Tibial artery (tissue), 4 donors: Measurements from ENCODE around the gene RNASE12.
A peak's percentile ranks its signal among the peaks of the same experiment; 100 is the strongest.

Experiments used
- DNase-seq, 2 donors: peaks; one replicate each; pipeline ENCODE4 v3.0.0-alpha.2; 2019
- H3K27ac ChIP-seq, 2 donors: fragments of 200-600 bp; sonication (generic) in 1 of 2; 1 replicate in 1 of 2; 2 replicates in 1 of 2; pipeline ENCODE4 v1.5.1; 2018 to 2019; ENCODE audit warnings: mild to moderate bottlenecking in 1 of 2
- H3K27me3 ChIP-seq, 2 donors: fragments of 200-600 bp; sonication (generic) in 1 of 2; one replicate each; pipeline versions ENCODE4 v1.5.1 to v1.6.0; 2016 to 2019
- H3K36me3 ChIP-seq, 3 donors: fragments of 200-600 bp; sonication (generic) in 2 of 3; one replicate each; pipeline ENCODE4 v1.5.1; 2016 to 2019; ENCODE audit warnings: mild to moderate bottlenecking in 2 of 3
- H3K4me1 ChIP-seq, 4 donors: fragments of 200-600 bp; sonication (generic) in 2 of 4; 1 replicate in 3 of 4; 2 replicates in 1 of 4; pipeline ENCODE4 v1.5.1; 2016 to 2019
- H3K4me3 ChIP-seq, 2 donors: fragments of 200-600 bp; sonication (generic) in 1 of 2; 1 replicate in 1 of 2; 2 replicates in 1 of 2; pipeline ENCODE4 v1.5.1; 2018 to 2019; ENCODE audit warnings: mild to moderate bottlenecking in 2 of 2
- H3K9me3 ChIP-seq, 3 donors: fragments of 200-600 bp; sonication (generic) in 1 of 3; one replicate each; pipeline ENCODE4 v1.5.1; 2016 to 2019
- intact Hi-C: fragments of 100-400 bp; cut with DNase I; formaldehyde crosslinking; loops from one replicate; pipeline ENCODE4 v1.15.0; 2023; ENCODE audit warnings: low total_unique reads
- TF ChIP-seq, protein P1 (sequence below), 2 experiments: fragments of 200-600 bp in 1 of 2; fragments of 450-650 bp in 1 of 2; IDR thresholded peaks; one replicate each; pipeline ENCODE4 v1.5.1; 2017 to 2019; ENCODE audit warnings: antibody characterized with exemption in 2 of 2, mild to moderate bottlenecking in 1 of 2, moderate library complexity in 1 of 2

RNASE12 gene

DNA sequence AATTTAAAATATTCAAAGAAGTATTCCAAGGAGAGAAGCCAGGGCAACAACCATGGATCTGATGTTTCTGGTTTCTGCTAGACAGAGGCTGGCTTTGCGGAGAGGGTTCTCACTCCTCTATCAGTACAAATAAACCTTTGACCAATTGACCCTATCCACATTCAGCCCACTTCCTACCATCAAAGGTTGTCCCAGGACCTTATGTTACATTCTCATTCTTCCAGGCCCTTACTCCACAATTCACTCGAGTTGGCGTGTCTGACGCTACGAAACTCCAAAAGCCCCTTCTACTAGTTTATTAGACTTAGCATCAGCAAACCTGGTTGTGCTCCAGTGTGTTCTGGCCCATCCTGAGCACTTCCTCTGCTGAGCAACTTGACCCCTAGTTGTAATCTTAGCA lies 24.8 kb upstream of the RNASE12 start:
- Histone ChIP-seq H3K4me3 (no peak overlapping the region), H3K27me3 (no peaks in the 10 kb centered on the region), H3K27ac (no peak overlapping the region), H3K9me3 (no peaks in the 10 kb centered on the region), H3K4me1 (peaks cover 0 to 12% (median 4%) of the 10 kb centered on the region in 4 donors), H3K36me3 (no peaks in the 10 kb centered on the region)
- DNase-seq, result no peak
- TF ChIP-seq, protein P1, sequence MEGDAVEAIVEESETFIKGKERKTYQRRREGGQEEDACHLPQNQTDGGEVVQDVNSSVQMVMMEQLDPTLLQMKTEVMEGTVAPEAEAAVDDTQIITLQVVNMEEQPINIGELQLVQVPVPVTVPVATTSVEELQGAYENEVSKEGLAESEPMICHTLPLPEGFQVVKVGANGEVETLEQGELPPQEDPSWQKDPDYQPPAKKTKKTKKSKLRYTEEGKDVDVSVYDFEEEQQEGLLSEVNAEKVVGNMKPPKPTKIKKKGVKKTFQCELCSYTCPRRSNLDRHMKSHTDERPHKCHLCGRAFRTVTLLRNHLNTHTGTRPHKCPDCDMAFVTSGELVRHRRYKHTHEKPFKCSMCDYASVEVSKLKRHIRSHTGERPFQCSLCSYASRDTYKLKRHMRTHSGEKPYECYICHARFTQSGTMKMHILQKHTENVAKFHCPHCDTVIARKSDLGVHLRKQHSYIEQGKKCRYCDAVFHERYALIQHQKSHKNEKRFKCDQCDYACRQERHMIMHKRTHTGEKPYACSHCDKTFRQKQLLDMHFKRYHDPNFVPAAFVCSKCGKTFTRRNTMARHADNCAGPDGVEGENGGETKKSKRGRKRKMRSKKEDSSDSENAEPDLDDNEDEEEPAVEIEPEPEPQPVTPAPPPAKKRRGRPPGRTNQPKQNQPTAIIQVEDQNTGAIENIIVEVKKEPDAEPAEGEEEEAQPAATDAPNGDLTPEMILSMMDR (IDR thresholded peaks at IDR 0.05), result no peak
- intact Hi-C loops, result no loop called here

- intact Hi-C loops, result loop anchor here (5.0 kb wide), 2 partner anchors 152 to 272 kb away; partner anchors contain the start of genes PARP2 and PIP4P1
- H3K9me3 ChIP-seq, result no peaks in the 10 kb centered on the region
- peaks cover 0 to 22% (median 12%) of the 10 kb centered on the region in 4 donors for H3K4me1 ChIP-seq
- H3K36me3 ChIP-seq, result no peaks in the 10 kb centered on the region
- H3K4me3 ChIP-seq, result peak overlapping the region; percentile 55 to 59
- TF ChIP-seq, protein P1 (IDR thresholded peaks at IDR 0.05), result no peak
- DNase-seq, result no peak
- H3K27me3 ChIP-seq, result no peaks in the 10 kb centered on the region
- peak overlapping the region; percentile 70 to 75 for H3K27ac ChIP-seq
Observed at GRCh38 chr14:20614038-20614840, 23.1 kb upstream of the RNASE12 start.

GRCh38 chr14:20613094-20614037 lies 22.2 kb upstream of the RNASE12 start:
- intact Hi-C loops, result loop anchor here (1.0 to 5.0 kb wide), 4 partner anchors 71 to 271 kb away; partner anchors contain the start of genes PARP2, PIP4P1, RNASE4 and TEP1
- peak; percentile 82 to 88 for DNase-seq
- Histone ChIP-seq H3K9me3 (no peaks in the 10 kb centered on the region), H3K36me3 (no peaks in the 10 kb centered on the region), H3K27ac (peak overlapping the region; percentile 70 to 75), H3K4me3 (peak overlapping the region; percentile 55 to 59), H3K27me3 (no peaks in the 10 kb centered on the region), H3K4me1 (peaks cover 0 to 22% (median 12%) of the 10 kb centered on the region in 4 donors)
- TF ChIP-seq, protein P1 (IDR thresholded peaks at IDR 0.05), result peak; percentile 79 to 99

DNA sequence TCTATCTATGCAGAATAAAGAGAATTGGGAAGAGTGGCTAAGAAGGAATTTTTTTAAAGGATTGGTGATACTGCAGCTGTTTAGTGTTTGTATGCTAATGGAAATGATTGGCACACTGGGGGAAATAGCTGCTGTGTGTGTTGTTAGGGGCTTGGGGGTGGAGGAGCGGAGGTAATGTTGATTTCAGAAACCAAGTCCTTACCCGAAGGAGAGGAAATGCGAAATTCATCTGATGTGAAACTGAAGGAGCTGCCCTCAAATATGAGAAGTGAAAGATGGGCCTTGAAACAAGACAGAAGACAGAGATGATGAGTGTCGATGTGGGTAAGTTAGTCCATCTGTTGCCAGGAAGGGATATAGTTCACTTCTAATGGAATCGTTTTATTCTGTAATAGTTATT lies 21.2 kb upstream of the RNASE12 start:
- Histone ChIP-seq H3K9me3 (no peaks in the 10 kb centered on the region), H3K4me1 (peaks cover 0 to 22% (median 13%) of the 10 kb centered on the region in 4 donors), H3K27me3 (no peaks in the 10 kb centered on the region), H3K36me3 (no peaks in the 10 kb centered on the region), H3K4me3 (no peak overlapping the region), H3K27ac (peak overlapping the region; percentile 38 to 70)
- DNase-seq, result no peak
- TF ChIP-seq, protein P1 (IDR thresholded peaks at IDR 0.05), result no peak
- intact Hi-C loops, result loop anchor here (2.0 to 5.0 kb wide), 3 partner anchors 72 to 270 kb away; partner anchors contain the start of genes PARP2, PIP4P1 and RNASE4

GRCh38 chr14:20611277-20611676 lies 20.1 kb upstream of the RNASE12 start:
- no peak overlapping the region for H3K4me3 ChIP-seq
- no peak for DNase-seq
- intact Hi-C loops, result loop anchor here (5.0 kb wide), 2 partner anchors 149 to 269 kb away; partner anchors contain the start of genes PARP2 and PIP4P1
- TF ChIP-seq, protein P1 (IDR thresholded peaks at IDR 0.05), result no peak
- H3K4me1 ChIP-seq, result peaks cover 0 to 22% (median 13%) of the 10 kb centered on the region in 4 donors
- no peaks in the 10 kb centered on the region for H3K9me3 ChIP-seq
- no peaks in the 10 kb centered on the region for H3K36me3 ChIP-seq
- H3K27ac ChIP-seq, result no peak overlapping the region
- no peaks in the 10 kb centered on the region for H3K27me3 ChIP-seq
